ENCODE measurements around the gene PAQR5. TPM values are rescaled to one million over a fixed set of nuclear protein-coding genes. Genes with fewer than 3 reads are reported as not detected.

The PAQR5 gene
- total and polyA plus RNA-seq, 9 of the 15 experiments (the other 6 are each of a cell fraction or from before 2014, with no cell fraction given): 0.04 to 0.08 TPM; not detected in 7

Other genes with a start within 250 kb of the PAQR5 start
- 6.5 and 8.2 TPM in 2 replicates for gene GLCE, start 138.3 kb upstream of the PAQR5 start, total RNA-seq (2014; rRNA removed)
- gene GLCE, start 138.3 kb upstream of the PAQR5 start, total RNA-seq (2014; rRNA removed; fragmentation: Illumina TruSeq; extraction: Trizol): 12.3 and 13.3 TPM in 2 replicates
- gene GLCE, start 138.3 kb upstream of the PAQR5 start, total RNA-seq (2015; rRNA removed; fragmentation: Illumina TruSeq; extraction: Trizol): 10.4 and 11.3 TPM in 2 replicates
- 10.0 and 10.2 TPM in 2 replicates for gene GLCE, start 138.3 kb upstream of the PAQR5 start, total RNA-seq (2021)
- 3.0 and 4.6 TPM in 2 replicates for gene GLCE, start 138.3 kb upstream of the PAQR5 start, polyA plus RNA-seq (2011; rRNA removed)
- 10.9 and 11.3 TPM in 2 replicates for gene GLCE, start 138.3 kb upstream of the PAQR5 start, polyA plus RNA-seq (2014; fragmentation: Illumina TruSeq; extraction: Trizol)
- gene GLCE, start 138.3 kb upstream of the PAQR5 start, polyA plus RNA-seq (2014; fragmentation: Nextera tagmentation; extraction: Ambion mirVana): 10 to 100 TPM; 10.0 to 12.0 TPM
- 10.6 and 11.0 TPM in 2 replicates for gene GLCE, start 138.3 kb upstream of the PAQR5 start, polyA plus RNA-seq (2014; rRNA removed)
- gene KIF23, start 115.4 kb downstream of the PAQR5 start, total RNA-seq (2014; rRNA removed): 39.3 and 39.8 TPM in 2 replicates
- 58.2 and 63.5 TPM in 2 replicates for gene KIF23, start 115.4 kb downstream of the PAQR5 start, total RNA-seq (2014; rRNA removed; fragmentation: Illumina TruSeq; extraction: Trizol)
- 52.2 and 55.4 TPM in 2 replicates for gene KIF23, start 115.4 kb downstream of the PAQR5 start, total RNA-seq (2015; rRNA removed; fragmentation: Illumina TruSeq; extraction: Trizol)
- gene KIF23, start 115.4 kb downstream of the PAQR5 start, total RNA-seq (2021): 37.9 and 41.9 TPM in 2 replicates
- 35.0 and 36.6 TPM in 2 replicates for gene KIF23, start 115.4 kb downstream of the PAQR5 start, polyA plus RNA-seq (2011; rRNA removed)
- 45.4 and 51.0 TPM in 2 replicates for gene KIF23, start 115.4 kb downstream of the PAQR5 start, polyA plus RNA-seq (2014; fragmentation: Illumina TruSeq; extraction: Trizol)
- gene KIF23, start 115.4 kb downstream of the PAQR5 start, polyA plus RNA-seq (2014; fragmentation: Nextera tagmentation; extraction: Ambion mirVana): 10 to 100 TPM; 29.4 to 45.7 TPM
- gene KIF23, start 115.4 kb downstream of the PAQR5 start, polyA plus RNA-seq (2014; rRNA removed): 30.1 and 37.1 TPM in 2 replicates
- 529 and 1,012 TPM in 2 replicates for gene RPLP1, start 153.9 kb downstream of the PAQR5 start, total RNA-seq (2014; rRNA removed)
- 75.0 and 76.3 TPM in 2 replicates for gene RPLP1, start 153.9 kb downstream of the PAQR5 start, total RNA-seq (2014; rRNA removed; fragmentation: Illumina TruSeq; extraction: Trizol)
- 348 and 354 TPM in 2 replicates for gene RPLP1, start 153.9 kb downstream of the PAQR5 start, total RNA-seq (2015; rRNA removed; fragmentation: Illumina TruSeq; extraction: Trizol)
- 2,904 and 3,053 TPM in 2 replicates for gene RPLP1, start 153.9 kb downstream of the PAQR5 start, total RNA-seq (2021)
- 847 and 1,576 TPM in 2 replicates for gene RPLP1, start 153.9 kb downstream of the PAQR5 start, polyA plus RNA-seq (2011; rRNA removed)
- gene RPLP1, start 153.9 kb downstream of the PAQR5 start, polyA plus RNA-seq (2014; fragmentation: Illumina TruSeq; extraction: Trizol): 629 and 1,170 TPM in 2 replicates
- 1,000 to 10,000 TPM; 2,333 to 2,378 TPM for gene RPLP1, start 153.9 kb downstream of the PAQR5 start, polyA plus RNA-seq (2014; fragmentation: Nextera tagmentation; extraction: Ambion mirVana)
- gene RPLP1, start 153.9 kb downstream of the PAQR5 start, polyA plus RNA-seq (2014; rRNA removed): 1,119 and 1,211 TPM in 2 replicates